ENCODE results near the gene OTOL1. TPM values are rescaled to one million over a fixed set of nuclear protein-coding genes. Genes with fewer than 3 reads are reported as not detected.

Gene OTOL1
- total RNA-seq, 1 experiment from 2014 or later: not detected

GRCh38 chr3:161471211-161471610 lies 25.4 kb upstream of the OTOL1 start:
- ChIA-PET CTCF (no interaction called here), POLR2A (ENCODE audit: low non-redundant PET) (no interaction called here)
- no peak overlapping the region for H3K27ac ChIP-seq (ENCODE audit: low read depth, low read length, poor library complexity, severe bottlenecking)
- H3K9me3 ChIP-seq (ENCODE audit: low read depth, low read length, poor library complexity, severe bottlenecking): no peaks in the 10 kb centered on the region
- no peak for TF ChIP-seq CTCF (conservative IDR thresholded peaks at IDR 0.05; ENCODE audit: low read depth, low read length)
- no peak for TF ChIP-seq EZH2 (IDR thresholded peaks at IDR 0.05; ENCODE audit: borderline replicate concordance, low read depth, low read length, poor library complexity, severe bottlenecking)
- intact Hi-C loops (cut with micrococcal nuclease; ENCODE audit: unreplicated experiment): no loop called here
- no peaks in the 10 kb centered on the region for H3K36me3 ChIP-seq (ENCODE audit: insufficient read depth, low read length, poor library complexity, severe bottlenecking)
- no TSS peak for BruUV-seq (replicated peaks)
- no peaks in the 10 kb centered on the region for H3K4me1 ChIP-seq (ENCODE audit: insufficient read depth, low read length, poor library complexity, severe bottlenecking)
- DNase-seq (ENCODE audit: low spot score): no peak
- H3K4me3 ChIP-seq (ENCODE audit: low read depth, low read length, poor library complexity, severe bottlenecking): no peak overlapping the region
- no peaks in the 10 kb centered on the region for H3K27me3 ChIP-seq (replicated peaks; ENCODE audit: insufficient read depth, low read depth, low read length, poor library complexity)

GRCh38 chr3:161474139-161474538 lies 22.5 kb upstream of the OTOL1 start:
- BruUV-seq (replicated peaks): no TSS peak
- no peaks in the 10 kb centered on the region for H3K4me1 ChIP-seq (ENCODE audit: insufficient read depth, low read length, poor library complexity, severe bottlenecking)
- no peak for DNase-seq (ENCODE audit: low spot score)
- CTCF ChIA-PET: no interaction called here
- TF ChIP-seq EZH2 (IDR thresholded peaks at IDR 0.05; ENCODE audit: borderline replicate concordance, low read depth, low read length, poor library complexity, severe bottlenecking): no peak
- TF ChIP-seq CTCF (conservative IDR thresholded peaks at IDR 0.05; ENCODE audit: low read depth, low read length): no peak
- POLR2A ChIA-PET (ENCODE audit: low non-redundant PET): no interaction called here
- no peak overlapping the region for H3K4me3 ChIP-seq (ENCODE audit: low read depth, low read length, poor library complexity, severe bottlenecking)
- no peaks in the 10 kb centered on the region for H3K27me3 ChIP-seq (replicated peaks; ENCODE audit: insufficient read depth, low read depth, low read length, poor library complexity)
- H3K9me3 ChIP-seq (ENCODE audit: low read depth, low read length, poor library complexity, severe bottlenecking): no peaks in the 10 kb centered on the region
- no peaks in the 10 kb centered on the region for H3K36me3 ChIP-seq (ENCODE audit: insufficient read depth, low read length, poor library complexity, severe bottlenecking)
- intact Hi-C loops (cut with micrococcal nuclease; ENCODE audit: unreplicated experiment): no loop called here
- H3K27ac ChIP-seq (ENCODE audit: low read depth, low read length, poor library complexity, severe bottlenecking): no peak overlapping the region

- H3K9me3 ChIP-seq (ENCODE audit: low read depth, low read length, poor library complexity, severe bottlenecking): no peaks in the 10 kb centered on the region
- no peak overlapping the region for H3K27ac ChIP-seq (ENCODE audit: low read depth, low read length, poor library complexity, severe bottlenecking)
- no peak for DNase-seq (ENCODE audit: low spot score)
- no peaks in the 10 kb centered on the region for H3K36me3 ChIP-seq (ENCODE audit: insufficient read depth, low read length, poor library complexity, severe bottlenecking)
- BruUV-seq (replicated peaks): no TSS peak
- no peak overlapping the region for H3K4me3 ChIP-seq (ENCODE audit: low read depth, low read length, poor library complexity, severe bottlenecking)
- ChIA-PET POLR2A (ENCODE audit: low non-redundant PET) (no interaction called here), CTCF (no interaction called here)
- no peak for TF ChIP-seq EZH2 (IDR thresholded peaks at IDR 0.05; ENCODE audit: borderline replicate concordance, low read depth, low read length, poor library complexity, severe bottlenecking)
- TF ChIP-seq CTCF (conservative IDR thresholded peaks at IDR 0.05; ENCODE audit: low read depth, low read length): no peak
- no peaks in the 10 kb centered on the region for H3K4me1 ChIP-seq (ENCODE audit: insufficient read depth, low read length, poor library complexity, severe bottlenecking)
- intact Hi-C loops (cut with micrococcal nuclease; ENCODE audit: unreplicated experiment): no loop called here
- no peaks in the 10 kb centered on the region for H3K27me3 ChIP-seq (replicated peaks; ENCODE audit: insufficient read depth, low read depth, low read length, poor library complexity)
Measured at GRCh38 chr3:161474741-161475140, 21.9 kb upstream of the OTOL1 start.
